RWPE1 (cell line): ENCODE data around the gene BABAM2.

ENCODE experiments used
- CTCF ChIA-PET: fragments of 350-600 bp; sonication (Branson Sonifier 250); formaldehyde crosslinking; extraction: SDS; loops from one replicate; lab custom pipeline; 2021; lab: Yijun Ruan, JAX
- POLR2A ChIA-PET: fragments of 400-600 bp; formaldehyde crosslinking; extraction: SDS; loops from one replicate; lab custom pipeline; 2020; ENCODE audit warnings: antibody characterized with exemption; ENCODE audit not compliant: low non-redundant PET; lab: Yijun Ruan, JAX
- DNase-seq: peaks from one replicate; pipeline ENCODE4 v3.0.0; 2012; ENCODE audit warnings: low spot score
- H3K27ac ChIP-seq: fragments of 450-650 bp; 2 replicates; pipeline ENCODE4 v1.5.1; 2017
- CTCF ChIP-seq: fragments of 450-650 bp; conservative IDR thresholded peaks from 2 replicates; pipeline ENCODE4 v1.5.1; 2017; ENCODE audit warnings: low read depth, mild to moderate bottlenecking

Gene BABAM2

GRCh38 chr2:27903018-27903417 lies 12.5 kb downstream of the BABAM2 start:
- H3K27ac ChIP-seq: no peak overlapping the region
- ChIA-PET CTCF (interaction anchor here (0.6 kb wide), 1 partner anchor 207 kb away, joined by 3 read pairs; no protein-coding TSS in a partner anchor), POLR2A (no interaction called here)

GRCh38 chr2:27903649-27904404 lies 13.3 kb downstream of the BABAM2 start:
- TF ChIP-seq CTCF: no peak
- CTCF ChIA-PET: interaction anchor here (0.6 kb wide), 1 partner anchor 207 kb away, joined by 3 read pairs; no protein-coding TSS in a partner anchor
- DNase-seq: peak; percentile 19
- H3K27ac ChIP-seq: no peak overlapping the region
- POLR2A ChIA-PET: no interaction called here

More at GRCh38 chr2:27903018-27903417, 12.5 kb downstream of the BABAM2 start:
- no peak for TF ChIP-seq CTCF
- DNase-seq: no peak

- DNase-seq: no peak
- ChIA-PET POLR2A (no interaction called here), CTCF (no interaction called here)
- no peak overlapping the region for H3K27ac ChIP-seq
- TF ChIP-seq CTCF: no peak
These were observed 13.8 kb downstream of the BABAM2 start for GRCh38 chr2:27904405-27904665.

- POLR2A ChIA-PET: no interaction called here
- H3K27ac ChIP-seq: no peak overlapping the region
- CTCF ChIA-PET: no interaction called here
- TF ChIP-seq CTCF: no peak
- DNase-seq: no peak
These were observed 15.5 kb downstream of the BABAM2 start for GRCh38 chr2:27906074-27906473.

- no peak for TF ChIP-seq CTCF
- POLR2A ChIA-PET: no interaction called here
- no peak overlapping the region for H3K27ac ChIP-seq
- DNase-seq: no peak
- CTCF ChIA-PET: no interaction called here
These were observed 17.0 kb downstream of the BABAM2 start for GRCh38 chr2:27907547-27907946.

GRCh38 chr2:27909901-27910300 lies 19.4 kb downstream of the BABAM2 start:
- no peak for TF ChIP-seq CTCF
- ChIA-PET CTCF (interaction anchor here (0.6 to 0.7 kb wide), 2 partner anchors 11 to 64 kb away, joined by 3 to 6 read pairs; no protein-coding TSS in a partner anchor), POLR2A (no interaction called here)
- H3K27ac ChIP-seq: no peak overlapping the region
- DNase-seq: no peak
